Measurements from ENCODE around the gene EDC4. TPM values are rescaled to one million over a fixed set of nuclear protein-coding genes. Genes with fewer than 3 reads are reported as not detected.

Gene EDC4
- total RNA-seq, 1 experiment from 2014 or later = 106 TPM

GRCh38 chr16:67930191-67930590 lies 57.3 kb downstream of the EDC4 start:
- no peaks in the 10 kb centered on the region for H3K27me3 ChIP-seq (ENCODE audit: insufficient read depth, low read length)
- WGBS (ENCODE audit: extremely low coverage, insufficient read length, low lambda C conversion rate) = no CpG with 5 or more reads among the region's 14 CpGs
- peaks cover 14 to 40% (median 15%) of the 10 kb centered on the region in 3 experiments for H3K36me3 Mint-ChIP-seq (ENCODE audit: insufficient read depth in 1 of 3, low read depth in 3 of 3)
- H3K9ac ChIP-seq (ENCODE audit: extremely low read depth, insufficient read length, low read length) = no peak overlapping the region
- H3K56ac ChIP-seq (ENCODE audit: insufficient read length, low read depth, low read length) = no peak overlapping the region
- H3K4me3 Mint-ChIP-seq = no peak overlapping the region
- peaks cover 7% of the 10 kb centered on the region for H3K23me2 ChIP-seq (ENCODE audit: insufficient read length, low read depth, low read length, poor library complexity, severe bottlenecking)
- H2AK5ac ChIP-seq (ENCODE audit: insufficient read length, low read length) = no peak overlapping the region
- no peaks in the 10 kb centered on the region; the same call in 1 of the 2 replicates for H3K4me1 ChIP-seq (ENCODE audit: insufficient read depth, low read length)
- H2BK12ac ChIP-seq (ENCODE audit: insufficient read length, low read depth, low read length) = no peak overlapping the region
- no peak overlapping the region for H2BK20ac ChIP-seq (ENCODE audit: low read depth, low read length, poor library complexity, severe bottlenecking)
- H3K9me3 ChIP-seq (ENCODE audit: control insufficient read depth, low read depth, low read length) = no peaks in the 10 kb centered on the region
- H3K79me2 ChIP-seq (ENCODE audit: insufficient read depth, low read length) = no peaks in the 10 kb centered on the region
- H3K23ac ChIP-seq (ENCODE audit: insufficient read length, low read depth, low read length) = no peak overlapping the region
- no peak overlapping the region for H3T11ph ChIP-seq (ENCODE audit: low read length)
- H4K8ac ChIP-seq (replicated peaks; ENCODE audit: insufficient read length, low read depth, low read length) = no peak overlapping the region
- no peak overlapping the region for H3K27ac ChIP-seq (ENCODE audit: insufficient read length, low read depth, low read length)
- H2BK120ac ChIP-seq (ENCODE audit: low read depth, low read length, poor library complexity, severe bottlenecking) = no peak overlapping the region
- H3K14ac ChIP-seq (ENCODE audit: insufficient read depth, low read length) = no peak overlapping the region
- H3K27me3 Mint-ChIP-seq (ENCODE audit: low read depth) = peaks cover 8% of the 10 kb centered on the region
- H3K4me2 ChIP-seq (ENCODE audit: insufficient read depth, insufficient read length, low read length) = no peak overlapping the region
- no peak overlapping the region for H3K4ac ChIP-seq (ENCODE audit: low read depth, low read length)
- no peak for TF ChIP-seq CTCF (conservative IDR thresholded peaks at IDR 0.05)
- no peak overlapping the region for H2AFZ ChIP-seq (ENCODE audit: low read length)
- H4K20me1 ChIP-seq (ENCODE audit: control insufficient read depth, insufficient read depth, insufficient read length) = no peaks in the 10 kb centered on the region
- no peak overlapping the region for H2BK5ac ChIP-seq (ENCODE audit: insufficient read length, low read length)
- H3K79me1 ChIP-seq (ENCODE audit: insufficient read depth, low read depth, low read length, poor library complexity, severe bottlenecking) = no peaks in the 10 kb centered on the region
- H3K18ac ChIP-seq (ENCODE audit: insufficient read length, low read depth, low read length) = no peak overlapping the region
- H3K27ac Mint-ChIP-seq = no peak overlapping the region
- no peak for DNase-seq
- no peak overlapping the region for H4K91ac ChIP-seq (ENCODE audit: insufficient read length, low read depth, low read length)
- no peak overlapping the region for H4K5ac ChIP-seq (ENCODE audit: insufficient read length, low read depth, low read length)
- peaks cover 18 to 19% of the 10 kb centered on the region in 2 experiments for H3K4me1 Mint-ChIP-seq
- H2BK15ac ChIP-seq (ENCODE audit: low read depth, low read length) = no peak overlapping the region
- no peaks in the 10 kb centered on the region; a peak in 1 of 5 replicates for H3K9me3 Mint-ChIP-seq

All from H9 (cell line).